Stimulated activated CD4-positive, alpha-beta T cell treated with anti-CD3 and anti-CD28 coated beads, Interleukin-2, amount 100 ng/mL, for 24 hours (primary cell): Measurements from ENCODE around the gene GM2A.
"Not testable (repeated sequence)": the region's sequence is repeated elsewhere in the genome, so short reads cannot be mapped to it uniquely, and the experiment has no call there.

Experiments
- DNase-seq, 2 donors: peaks; one replicate each; pipeline ENCODE4 v3.0.0-alpha.2; 2020

The GM2A gene

DNA sequence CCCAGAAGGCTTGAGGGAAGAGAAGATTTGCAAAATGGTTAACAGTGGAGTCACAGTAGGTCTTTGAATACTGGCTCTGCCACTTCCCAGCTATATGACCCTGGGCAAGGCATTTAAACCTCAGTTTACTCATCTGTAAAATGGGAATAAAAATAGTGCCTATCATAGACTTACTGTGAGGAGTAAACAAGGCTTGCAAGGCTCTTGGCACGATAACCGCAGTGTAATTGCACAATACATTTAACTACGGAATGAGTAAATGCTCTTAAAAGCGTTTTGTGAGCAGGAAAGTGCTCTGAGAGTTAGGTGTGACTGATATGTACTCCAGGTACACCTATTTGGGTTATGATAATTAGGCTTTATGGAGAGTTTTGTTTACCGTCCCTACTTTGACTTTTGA is 42.2 kb downstream of the GM2A start:
- no peak for DNase-seq

DNA sequence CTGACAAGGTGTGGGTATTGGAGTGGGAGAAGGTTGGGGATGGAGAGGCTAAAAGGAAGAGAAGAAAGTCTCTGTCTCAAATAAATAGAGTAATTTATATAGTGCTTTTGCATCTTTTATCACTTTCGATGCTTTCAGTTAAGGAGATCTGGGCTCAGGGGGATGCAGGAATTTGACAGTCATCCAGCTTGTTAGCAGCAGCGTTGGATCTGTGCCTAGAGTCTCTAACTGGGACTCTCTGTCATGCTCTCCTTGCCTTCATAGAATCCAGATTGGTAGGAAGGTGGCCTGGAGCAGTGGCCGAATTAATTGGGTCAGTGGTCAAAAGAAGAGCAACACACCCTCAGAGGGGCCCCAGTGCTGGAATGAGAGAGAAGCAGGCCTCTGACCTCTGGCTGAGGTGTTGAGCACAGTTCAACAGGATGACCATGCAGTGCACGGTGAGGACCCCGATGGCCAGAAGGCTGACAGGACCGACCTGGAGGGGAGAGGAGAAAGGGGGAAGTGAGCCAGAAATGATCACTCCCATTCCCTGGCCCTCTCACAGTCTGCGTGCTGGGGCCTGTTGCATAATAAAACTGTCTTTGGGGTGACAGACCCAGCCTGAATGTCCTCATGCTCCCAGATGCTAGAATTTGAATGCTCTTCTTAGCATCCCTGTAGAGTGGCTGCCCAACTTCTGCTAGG is 42.9 kb downstream of the GM2A start:
- no peak for DNase-seq

- DNase-seq, result no peak
Observed at GRCh38 chr5:151296478-151296830, 43.5 kb downstream of the GM2A start.

GRCh38 chr5:151296974-151297373 is 44.0 kb downstream of the GM2A start:
- DNase-seq, result no peak

DNA sequence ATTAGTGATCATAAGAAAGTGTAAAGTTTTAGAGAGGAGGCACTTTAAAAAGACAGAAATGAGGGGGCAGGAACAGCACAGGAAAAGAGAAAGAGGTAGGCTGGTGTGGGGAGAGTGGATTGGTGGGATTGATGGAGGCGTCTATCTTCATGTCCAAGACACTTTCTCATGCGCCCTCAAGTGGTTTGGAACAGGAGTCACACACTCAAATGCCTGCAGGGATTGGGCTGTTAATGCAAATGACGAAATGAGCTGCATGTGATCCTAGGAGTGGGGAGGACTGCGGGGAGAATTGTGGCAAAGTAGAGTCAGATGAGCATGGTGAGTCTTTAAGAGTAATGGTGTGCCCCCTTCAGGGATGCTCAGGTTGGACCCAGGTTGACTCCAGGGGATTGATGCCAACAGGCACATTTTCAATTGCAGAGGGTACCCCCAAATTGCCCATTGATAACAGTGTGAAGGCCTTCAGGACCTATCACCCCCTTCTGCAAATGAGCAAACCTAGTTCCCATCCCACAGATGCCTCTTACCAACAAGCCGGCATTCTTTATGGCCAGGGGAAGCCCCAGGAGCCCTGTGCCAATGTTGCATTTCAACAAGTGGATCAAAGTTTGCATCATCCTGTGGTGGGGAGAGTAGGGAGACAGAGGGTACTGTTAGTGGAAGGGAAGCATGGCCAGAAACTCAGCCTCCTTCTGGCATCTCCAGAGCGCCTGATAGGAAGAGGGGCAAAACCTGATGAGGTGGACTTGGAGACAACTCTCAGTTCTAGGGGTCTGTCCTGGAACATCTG is 45.3 kb downstream of the GM2A start:
- DNase-seq, result peak in 1 of 2 donors; percentile 3

- no peak for DNase-seq
Observed at GRCh38 chr5:151303666-151304065, 50.7 kb downstream of the GM2A start, which contains the start of gene SLC36A3. SLC36A3 (minus strand) TSS chr5:151303766; CDS start chr5:151303354, 412 bp downstream.

DNA sequence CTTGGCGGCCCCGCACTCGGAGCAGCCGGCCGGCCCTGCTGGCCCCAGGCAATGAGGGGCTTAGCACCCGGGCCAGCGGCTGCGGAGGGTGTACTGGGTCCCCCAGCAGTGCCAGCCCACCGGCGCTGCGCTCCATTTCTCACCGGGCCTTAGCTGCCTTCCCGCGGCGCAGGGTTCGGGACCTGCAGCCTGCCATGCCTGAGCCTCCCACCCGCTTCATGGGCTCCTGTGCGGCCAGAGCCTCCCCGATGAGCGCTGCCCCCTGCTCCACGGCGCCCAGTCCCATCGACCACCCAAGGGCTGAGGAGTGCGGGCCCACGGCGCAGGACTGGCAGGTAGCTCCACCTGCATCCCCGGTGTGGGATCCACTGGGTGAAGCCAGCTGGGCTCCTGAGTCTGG is 56.3 kb downstream of the GM2A start:
- not testable (repeated sequence) for DNase-seq

DNA sequence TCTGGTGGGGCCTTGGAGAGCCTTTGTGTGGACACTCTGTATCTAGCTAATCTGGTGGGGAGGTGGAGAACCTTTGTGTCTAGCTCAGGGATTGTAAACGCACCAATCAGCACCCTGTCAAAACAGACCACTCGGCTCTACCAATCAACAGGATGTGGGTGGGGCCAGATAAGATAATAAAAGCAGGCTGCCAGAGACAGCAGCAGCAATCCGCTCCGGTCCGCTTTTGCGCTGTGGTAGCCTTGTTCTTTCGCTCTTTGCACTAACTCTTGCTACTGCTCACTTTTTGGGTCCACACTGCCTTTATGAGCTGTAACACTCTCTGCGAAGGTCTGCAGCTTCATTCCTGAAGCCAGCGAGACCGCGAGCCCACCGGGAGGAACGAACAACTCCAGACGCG is 56.8 kb downstream of the GM2A start:
- DNase-seq, result not testable (repeated sequence)

GRCh38 chr5:151310932-151311331 is 57.9 kb downstream of the GM2A start:
- no peak for DNase-seq

DNA sequence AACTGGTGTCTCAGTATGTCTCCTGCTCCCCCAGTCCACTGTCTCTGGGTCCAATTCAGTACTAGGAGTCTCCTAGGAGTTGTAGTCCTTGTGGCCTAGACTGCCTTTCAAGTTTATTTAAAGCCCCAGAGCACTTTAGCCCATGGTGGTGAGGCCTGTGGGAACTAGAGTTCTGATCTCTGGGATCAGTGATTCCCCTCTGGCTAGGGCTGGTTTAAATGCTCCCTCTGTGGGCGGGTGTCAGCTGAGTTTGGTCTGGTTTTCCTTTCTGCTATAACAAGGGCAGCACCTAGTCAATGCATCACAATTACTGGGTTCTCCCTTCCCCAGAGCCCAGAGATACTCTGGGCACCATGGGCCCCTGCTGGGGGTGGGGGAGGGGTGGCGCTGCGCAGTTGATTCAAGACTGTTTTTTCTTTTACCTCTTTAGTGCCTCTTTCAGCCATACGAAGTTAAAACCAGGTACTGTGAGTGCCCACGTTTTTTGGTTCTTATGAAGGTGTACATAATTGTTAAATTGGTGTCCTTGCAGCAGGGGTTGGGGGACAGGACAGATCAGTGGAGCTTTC is 59.9 kb downstream of the GM2A start:
- no peak for DNase-seq

DNA sequence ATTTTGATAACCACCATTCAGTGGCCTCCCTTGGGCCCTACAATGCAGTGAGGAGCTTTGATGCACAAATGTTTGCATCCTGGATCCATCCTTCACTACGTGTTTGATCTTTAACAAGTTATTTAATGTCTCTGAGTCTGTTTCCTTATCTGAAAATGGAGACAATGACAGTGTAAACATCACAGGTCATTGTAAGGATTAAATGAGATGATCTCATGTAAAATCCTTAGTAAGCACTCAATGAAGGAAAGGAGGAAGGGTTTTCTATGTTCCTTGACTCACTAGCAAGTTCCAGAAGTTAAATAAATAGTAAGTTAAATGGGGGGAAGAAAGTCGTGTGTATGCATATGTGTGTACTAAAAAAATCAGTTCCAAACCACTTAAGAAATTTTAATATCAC is 60.4 kb downstream of the GM2A start:
- DNase-seq, result no peak

DNA sequence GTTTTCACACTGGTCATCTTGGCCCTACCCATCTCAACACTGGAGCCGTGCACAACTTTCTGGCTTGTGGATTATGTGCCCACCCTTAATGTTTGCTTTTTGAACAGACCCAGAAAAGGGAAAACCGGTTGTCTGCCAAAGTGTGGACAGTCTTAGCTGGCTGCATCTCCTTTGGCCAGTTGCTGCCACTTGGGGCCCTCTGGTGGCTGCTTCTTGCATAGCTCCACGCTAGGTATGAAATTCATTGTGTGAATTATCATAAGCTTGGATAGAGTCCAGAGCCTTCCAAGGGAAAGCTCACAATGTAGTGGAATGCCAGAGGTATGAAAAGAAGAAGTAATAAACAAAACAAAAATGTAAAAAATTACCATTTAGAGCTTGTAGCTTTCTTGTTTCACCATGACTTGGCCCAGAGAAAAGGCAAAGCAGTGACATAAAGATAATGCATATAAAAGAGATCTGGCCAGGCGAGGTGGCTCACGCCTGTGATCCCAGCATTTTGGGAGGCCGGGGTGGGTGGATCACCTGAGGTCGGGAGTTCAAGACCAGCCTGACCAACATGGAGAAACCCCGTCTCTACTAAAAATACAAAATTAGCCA is 63.1 kb downstream of the GM2A start:
- DNase-seq, result peak; percentile 74 to 78

DNA sequence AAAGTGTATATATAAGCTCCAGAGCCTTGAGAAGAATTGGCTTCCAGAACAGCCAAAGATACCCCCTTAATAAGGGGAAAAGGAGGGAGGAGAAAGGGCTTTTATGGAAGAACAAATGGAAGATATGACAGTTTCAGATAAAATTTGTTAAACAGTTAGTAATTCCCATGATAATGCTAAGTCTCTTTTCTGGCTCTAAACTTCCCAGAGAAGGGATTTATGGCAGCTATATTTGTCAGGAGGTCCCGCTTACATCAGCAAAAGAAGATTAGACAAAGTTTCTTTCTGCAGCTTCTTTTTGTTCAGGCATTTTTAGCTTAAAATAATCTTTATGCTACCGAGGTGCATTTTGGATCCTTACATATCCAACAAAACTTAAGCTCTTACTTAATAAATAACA is 64.9 kb downstream of the GM2A start:
- DNase-seq, result no peak

DNA sequence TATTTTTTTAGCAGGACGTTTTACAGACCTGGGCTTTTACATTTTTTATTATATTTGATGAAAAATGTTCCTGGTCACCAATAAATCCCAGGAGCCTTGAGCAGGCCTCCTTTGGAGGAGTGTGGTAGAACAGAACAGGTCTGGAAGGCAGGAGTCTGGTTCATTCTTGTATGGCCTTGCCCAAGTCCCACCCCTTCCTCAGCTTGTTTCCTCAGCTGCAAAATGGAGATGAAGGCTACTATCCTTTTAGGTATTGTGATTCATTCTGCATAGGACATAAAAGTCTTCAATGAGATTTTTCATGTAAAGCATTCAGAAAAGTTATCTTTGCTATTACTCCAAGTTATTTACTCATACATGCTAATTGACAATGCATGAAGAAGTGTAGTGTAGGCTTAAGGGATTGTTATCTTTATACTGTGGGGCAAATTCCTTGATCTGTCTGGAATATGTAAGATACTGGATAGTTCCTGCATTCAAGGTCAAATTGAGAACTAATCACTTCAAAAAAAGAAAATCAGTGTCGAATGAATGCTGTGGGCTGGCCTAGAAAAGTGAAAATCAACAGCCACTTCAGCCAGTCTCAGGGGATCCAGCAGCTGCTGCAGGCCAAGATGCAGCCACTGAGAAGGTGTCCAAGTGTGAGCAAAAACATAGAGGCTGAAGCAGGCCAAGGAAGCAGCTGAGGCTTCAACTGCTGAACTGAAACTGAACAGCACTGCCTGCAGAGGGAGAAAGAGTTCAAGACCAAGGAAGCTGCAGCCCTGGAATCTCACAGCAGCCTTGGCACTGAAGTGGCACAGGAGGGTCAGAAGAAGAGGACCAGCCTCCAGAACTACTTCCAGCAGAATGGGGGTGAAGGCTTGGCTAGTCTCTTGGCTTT is 66.1 kb downstream of the GM2A start:
- no peak for DNase-seq
